ENCODE data around the gene SNX25. TPM values are rescaled to one million over a fixed set of nuclear protein-coding genes. Genes with fewer than 3 reads are reported as not detected.

Gene SNX25
- total and polyA plus RNA-seq, 10 of the 15 experiments (the other 5 are each of a cell fraction or from before 2014, with no cell fraction given): 11.2 to 117 (median 62.8) TPM

- no TSS peak for BruUV-seq (replicated peaks)
- 71% methylated on average over 5 of the region's 5 CpGs for WGBS (ENCODE audit: insufficient coverage, insufficient replicate concordance, low lambda C conversion rate, missing lambda C conversion rate)
- H3K9ac ChIP-seq (ENCODE audit: control insufficient read depth, insufficient read depth, low read length): no peak overlapping the region
- FAIRE-seq: no peak
- peaks cover 2% of the 10 kb centered on the region; the same call in 2 of the 3 replicates for H3K9me3 ChIP-seq (replicated peaks; ENCODE audit: control insufficient read depth, insufficient read depth, low read length)
- TF ChIP-seq RAD21 (IDR thresholded peaks at IDR 0.05; ENCODE audit: insufficient read depth, low read depth, low read length): no peak
- TF ChIP-seq JUNB (IDR thresholded peaks at IDR 0.05): no peak
- no peak for TF ChIP-seq CUX1 (IDR thresholded peaks at IDR 0.05; ENCODE audit: insufficient replicate concordance, low read depth, low read length)
- no peak for TF ChIP-seq ZBED1 (IDR thresholded peaks at IDR 0.05; ENCODE audit: borderline replicate concordance)
- TF ChIP-seq WRNIP1 (IDR thresholded peaks at IDR 0.05; ENCODE audit: borderline replicate concordance, low read depth, low read length): no peak
- no peak for TF ChIP-seq NR2C1 (IDR thresholded peaks at IDR 0.05)
- no peak for TF ChIP-seq KDM1A (IDR thresholded peaks at IDR 0.05; ENCODE audit: borderline replicate concordance)
- TF ChIP-seq CBFB (IDR thresholded peaks at IDR 0.05; ENCODE audit: low read depth): no peak
- no peak for TF ChIP-seq HDAC6 (IDR thresholded peaks at IDR 0.05; ENCODE audit: unreplicated experiment)
- no peak for TF ChIP-seq NFYA (IDR thresholded peaks at IDR 0.05; ENCODE audit: borderline replicate concordance, low read depth, low read length)
- no peak for TF ChIP-seq EP300 (IDR thresholded peaks at IDR 0.05; ENCODE audit: borderline replicate concordance in 1 of 2, control insufficient read depth in 1 of 2, low read depth in 2 of 2, low read length in 2 of 2)
- TF ChIP-seq ZNF274 (IDR thresholded peaks at IDR 0.05; ENCODE audit: insufficient read depth, insufficient read length): no peak
- no peak for TF ChIP-seq BACH1 (IDR thresholded peaks at IDR 0.05; ENCODE audit: borderline replicate concordance)
- TF ChIP-seq NFIC (IDR thresholded peaks at IDR 0.05; ENCODE audit: low read depth, low read length): no peak
- no peak for TF ChIP-seq PAX8 (IDR thresholded peaks at IDR 0.05)
- TF ChIP-seq SMAD1 (IDR thresholded peaks at IDR 0.05; ENCODE audit: low read depth, partially characterized antibody): no peak
- no peak for TF ChIP-seq ZNF384 (IDR thresholded peaks at IDR 0.05; ENCODE audit: borderline replicate concordance, low read depth, low read length)
- TF ChIP-seq BCL11A (IDR thresholded peaks at IDR 0.05; ENCODE audit: low read depth, low read length): no peak
- no peak for TF ChIP-seq BCLAF1 (IDR thresholded peaks at IDR 0.05)
- POLR2A ChIA-PET: interaction anchor here (0.6 to 1.1 kb wide), 2 partner anchors 9 to 156 kb away, joined by 4 read pairs; no protein-coding TSS in a partner anchor
- no peak overlapping the region for H3K4me3 ChIP-seq
- no peaks in the 10 kb centered on the region for H3K79me2 ChIP-seq (ENCODE audit: control insufficient read depth, insufficient read depth, low read length)
- H3K4me1 ChIP-seq (ENCODE audit: control insufficient read depth, insufficient read depth, low read length): no peaks in the 10 kb centered on the region
- ATAC-seq: no peak
- H3K27ac ChIP-seq (ENCODE audit: control insufficient read depth, insufficient read depth): no peak overlapping the region
- SMC1A ChIA-PET (ENCODE audit: uncharacterized antibody, unreplicated experiment): interaction anchor here (0.7 to 1.4 kb wide), 3 partner anchors 13 to 186 kb away, joined by 3 to 5 read pairs (median 3); no protein-coding TSS in a partner anchor
- DNase-seq (ENCODE audit: low read depth, low spot score): no peak
- CTCF ChIA-PET: interaction anchor here (0.6 to 1.5 kb wide), 2 partner anchors 9 to 17 kb away, joined by 4 read pairs; no protein-coding TSS in a partner anchor
- H3K36me3 ChIP-seq (ENCODE audit: control insufficient read depth in 2 of 2, insufficient read depth in 2 of 2, low read length in 1 of 2): peaks cover 0 to 30% of the 10 kb centered on the region in 2 experiments; a peak in 3 of 4 replicates
- no peaks in the 10 kb centered on the region for H3K27me3 ChIP-seq (replicated peaks in 1 of 2; ENCODE audit: control insufficient read depth in 2 of 2, insufficient read depth in 2 of 2, low read length in 1 of 2)
- H3K4me2 ChIP-seq (ENCODE audit: control insufficient read depth, insufficient read depth): no peak overlapping the region
- no peaks in the 10 kb centered on the region for H4K20me1 ChIP-seq (ENCODE audit: control insufficient read depth, insufficient read depth)
- in situ Hi-C loops (cut with MboI) (no loop called here), intact Hi-C loops (cut with micrococcal nuclease; ENCODE audit: unreplicated experiment) (no loop called here)
- no peak overlapping the region for H2AFZ ChIP-seq (ENCODE audit: control insufficient read depth, low read depth, low read length)
- RAD21 ChIA-PET (ENCODE audit: unreplicated experiment): no interaction called here
These were observed 202.5 kb downstream of the SNX25 start for GRCh38 chr4:185411849-185412248.
